ENCODE measurements around the gene LCN1.
"Not testable (repeated sequence)": the region's sequence is repeated elsewhere in the genome, so short reads cannot be mapped to it uniquely, and the experiment has no call there.

The LCN1 gene

GRCh38 chr9:135507104-135508035 is 13.9 kb upstream of the LCN1 start:
- no peak overlapping the region for H3K4me3 ChIP-seq (ENCODE audit: low read length)
- no peak for DNase-seq (ENCODE audit: low read depth)
- no peak for TF ChIP-seq CTCF (conservative IDR thresholded peaks at IDR 0.05; ENCODE audit: low read depth, low read length)

GRCh38 chr9:135508211-135508820 is 12.9 kb upstream of the LCN1 start:
- H3K4me3 ChIP-seq (ENCODE audit: low read length), result no peak overlapping the region
- DNase-seq (ENCODE audit: low read depth), result no peak
- TF ChIP-seq CTCF (conservative IDR thresholded peaks at IDR 0.05; ENCODE audit: low read depth, low read length), result no peak

- DNase-seq (ENCODE audit: low read depth), result no peak
- no peak overlapping the region for H3K4me3 ChIP-seq (ENCODE audit: low read length)
- TF ChIP-seq CTCF (conservative IDR thresholded peaks at IDR 0.05; ENCODE audit: low read depth, low read length), result no peak
Measured at GRCh38 chr9:135509458-135509857, 11.8 kb upstream of the LCN1 start.

GRCh38 chr9:135512241-135512603 is 9.0 kb upstream of the LCN1 start:
- no peak for TF ChIP-seq CTCF (conservative IDR thresholded peaks at IDR 0.05; ENCODE audit: low read depth, low read length)
- no peak overlapping the region for H3K4me3 ChIP-seq (ENCODE audit: low read length)
- DNase-seq (ENCODE audit: low read depth), result no peak

GRCh38 chr9:135512904-135513303 is 8.3 kb upstream of the LCN1 start:
- TF ChIP-seq CTCF (conservative IDR thresholded peaks at IDR 0.05; ENCODE audit: low read depth, low read length), result no peak
- no peak for DNase-seq (ENCODE audit: low read depth)
- no peak overlapping the region for H3K4me3 ChIP-seq (ENCODE audit: low read length)

- H3K4me3 ChIP-seq (ENCODE audit: low read length), result no peak overlapping the region
- DNase-seq (ENCODE audit: low read depth), result no peak
- no peak for TF ChIP-seq CTCF (conservative IDR thresholded peaks at IDR 0.05; ENCODE audit: low read depth, low read length)
Measured at GRCh38 chr9:135513351-135513846, 7.8 kb upstream of the LCN1 start.

- not testable (repeated sequence) for H3K4me3 ChIP-seq (ENCODE audit: low read length); DNase-seq (ENCODE audit: low read depth)
Measured at GRCh38 chr9:135513906-135514305, 7.3 kb upstream of the LCN1 start.
